ENCODE results near the gene AP2A1. TPM values are rescaled to one million over a fixed set of nuclear protein-coding genes. Genes with fewer than 3 reads are reported as not detected.

Gene AP2A1
- 78.3 and 86.3 TPM in 2 replicates for total RNA-seq

DNA sequence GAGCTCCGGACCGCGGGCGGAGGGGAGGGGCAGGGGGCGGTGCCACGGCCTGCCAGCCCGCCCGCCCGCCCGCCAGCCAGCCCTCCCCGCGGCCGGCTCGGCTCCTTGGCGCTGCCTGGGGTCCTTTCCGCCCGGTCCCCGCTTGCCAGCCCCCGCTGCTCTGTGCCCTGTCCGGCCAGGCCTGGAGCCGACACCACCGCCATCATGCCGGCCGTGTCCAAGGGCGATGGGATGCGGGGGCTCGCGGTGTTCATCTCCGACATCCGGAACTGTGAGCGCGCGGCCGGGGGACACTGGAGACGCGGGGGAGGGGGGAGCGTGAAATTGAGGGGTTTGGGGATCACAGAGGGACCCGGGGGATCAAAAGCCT, at the start of gene AP2A1:
AP2A1 (plus strand) TSS at position 72 of the 370 bp plus-strand sequence; CDS start at position 205, 133 bp downstream.

GRCh38 chr19:49763230-49763629, 3.6 kb upstream of the AP2A1 start, which contains the start of gene TSKS:
Gene TSKS (minus strand): TSS chr19:49763306. CDS start chr19:49763247, 59 bp downstream.

DNA sequence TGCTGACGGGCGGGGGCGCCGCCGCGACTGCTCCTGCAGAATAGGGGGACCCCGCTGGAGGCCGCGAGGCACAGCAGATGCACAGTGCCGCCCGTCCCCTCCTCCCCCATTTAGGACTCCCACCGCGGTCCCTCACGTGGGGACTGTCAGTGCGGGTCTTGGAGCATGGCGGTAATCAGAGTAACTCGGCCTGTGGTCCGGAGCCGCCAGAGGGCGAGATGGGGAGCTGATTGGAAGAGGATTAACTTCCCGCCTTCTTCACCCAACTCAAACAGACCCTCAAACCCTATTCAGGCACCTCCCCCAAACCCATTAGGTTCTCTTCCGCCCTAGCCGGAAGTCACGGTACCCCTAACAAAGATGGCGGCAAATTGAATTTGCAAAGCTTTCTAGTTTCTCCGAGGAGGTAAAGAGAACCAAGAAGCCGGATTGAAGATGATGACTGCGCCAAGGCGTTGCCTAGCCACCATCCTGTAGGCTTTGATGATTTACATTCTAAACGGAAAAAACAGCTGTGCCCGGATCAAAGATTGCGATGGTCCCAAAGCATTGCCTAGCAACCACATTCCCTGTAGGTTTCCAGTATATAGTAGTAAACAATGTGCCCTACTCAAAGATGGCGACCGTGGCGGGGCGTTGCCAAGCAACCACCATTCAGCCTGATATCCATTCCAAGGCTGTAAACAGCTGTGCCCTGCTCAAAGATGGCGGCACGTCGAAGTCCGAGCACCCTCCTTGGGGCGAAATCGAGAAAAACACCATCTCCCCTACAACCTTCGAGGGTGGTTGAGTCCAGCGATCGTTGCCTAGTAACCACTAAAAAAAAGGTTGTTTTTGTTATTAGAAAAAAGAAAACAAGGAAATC, 46.4 kb downstream of the AP2A1 start, which contains the start of gene FUZ:
FUZ (minus strand) TSS at position 296 of the 865 bp plus-strand sequence; CDS start at position 110, 186 bp downstream.

DNA sequence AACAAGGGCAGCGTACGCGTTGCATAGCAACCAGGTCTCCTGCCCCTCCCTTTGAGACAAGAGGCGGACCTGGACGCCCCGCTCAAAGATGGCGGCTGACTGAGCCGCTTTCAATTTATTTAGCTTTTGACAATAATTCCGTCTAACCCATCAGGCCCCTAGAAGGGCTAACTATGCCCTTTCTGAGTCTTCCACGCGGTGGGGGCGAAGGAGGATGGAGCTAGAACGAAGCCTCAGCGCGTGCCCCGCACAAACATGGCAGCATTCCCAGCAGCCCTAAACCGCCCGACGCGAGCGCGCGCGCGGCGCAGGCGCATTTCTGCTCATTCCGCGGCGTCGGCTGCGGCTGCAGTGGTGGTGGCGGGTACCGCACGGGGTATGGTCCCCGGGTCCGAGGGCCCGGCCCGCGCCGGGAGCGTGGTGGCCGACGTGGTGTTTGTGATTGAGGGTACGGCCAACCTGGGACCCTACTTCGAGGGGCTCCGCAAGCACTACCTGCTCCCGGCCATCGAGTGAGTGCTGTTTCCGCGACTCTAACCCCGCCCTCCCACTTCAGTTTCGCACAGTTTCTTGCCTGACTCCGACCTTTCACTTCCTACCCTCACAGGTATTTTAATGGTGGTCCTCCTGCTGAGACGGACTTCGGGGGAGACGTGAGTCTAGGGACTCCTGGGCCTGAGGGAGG, 51.3 kb downstream of the AP2A1 start, which contains the start of gene MED25:
MED25 (plus strand) TSS at position 326 of the 685 bp plus-strand sequence; CDS start at position 379, 53 bp downstream.

GRCh38 chr19:49850487-49851342, 83.9 kb downstream of the AP2A1 start, which contains the start of gene PTOV1:
Gene PTOV1 (plus strand): TSS chr19:49851159.

Other genes starting within 250 kb of the AP2A1 start
- gene RCN3, start 239.0 kb upstream of the AP2A1 start, total RNA-seq: 292 and 325 TPM in 2 replicates
- 81.4 and 103 TPM in 2 replicates for gene NOSIP, start 186.4 kb upstream of the AP2A1 start, total RNA-seq
- gene PRRG2, start 185.7 kb upstream of the AP2A1 start, total RNA-seq: 0.25 and 0.92 TPM in 2 replicates
- 2.1 and 3.0 TPM in 2 replicates for gene PRR12, start 175.8 kb upstream of the AP2A1 start, total RNA-seq
- 44.3 and 46.8 TPM in 2 replicates for gene RRAS, start 126.9 kb upstream of the AP2A1 start, total RNA-seq
- 11.1 and 13.1 TPM in 2 replicates for gene SCAF1, start 124.8 kb upstream of the AP2A1 start, total RNA-seq
- 61.1 and 65.4 TPM in 2 replicates for gene IRF3, start 101.1 kb upstream of the AP2A1 start, total RNA-seq
- 2.2 and 4.0 TPM in 2 replicates for gene BCL2L12, start 101.1 kb upstream of the AP2A1 start, total RNA-seq
- 271 and 406 TPM in 2 replicates for gene PRMT1, start 89.7 kb upstream of the AP2A1 start, total RNA-seq
- 0.25 and 0.40 TPM in 2 replicates for gene ADM5, start 77.4 kb upstream of the AP2A1 start, total RNA-seq
- 10.4 and 21.8 TPM in 2 replicates for gene CPT1C, start 75.9 kb upstream of the AP2A1 start, total RNA-seq
- 0.06 and 0.13 TPM in 2 replicates for gene TSKS, start 3.7 kb upstream of the AP2A1 start, total RNA-seq
- 24.3 and 25.8 TPM in 2 replicates for gene FUZ, start 46.3 kb downstream of the AP2A1 start, total RNA-seq
- 16.5 and 16.6 TPM in 2 replicates for gene MED25, start 51.3 kb downstream of the AP2A1 start, total RNA-seq
- 51.7 and 55.0 TPM in 2 replicates for gene PTOV1, start 84.2 kb downstream of the AP2A1 start, total RNA-seq
- gene PNKP, start 100.6 kb downstream of the AP2A1 start, total RNA-seq: 52.4 and 58.9 TPM in 2 replicates
- gene AKT1S1, start 110.4 kb downstream of the AP2A1 start, total RNA-seq: 11.0 and 12.4 TPM in 2 replicates
- gene TBC1D17, start 110.7 kb downstream of the AP2A1 start, total RNA-seq: 9.4 and 12.5 TPM in 2 replicates
- 0.13 and 0.56 TPM in 2 replicates for gene IL4I1, start 129.9 kb downstream of the AP2A1 start, total RNA-seq
- gene ATF5, start 162.2 kb downstream of the AP2A1 start, total RNA-seq: 2.9 and 3.1 TPM in 2 replicates
- 21.2 and 23.6 TPM in 2 replicates for gene NUP62, start 162.5 kb downstream of the AP2A1 start, total RNA-seq
- not detected in 2 replicates for gene SIGLEC11, start 194.2 kb downstream of the AP2A1 start, total RNA-seq

All from aortic smooth muscle cell (primary cell).